CD4-positive, alpha-beta T cell (primary cell): ENCODE results near the gene SMARCA2. TPM values are rescaled to one million over a fixed set of nuclear protein-coding genes. Genes with fewer than 3 reads are reported as not detected.

Experiments used
- ATAC-seq: fragments of 200-7000 bp; cut with Tn5 transposase; one replicate; pipeline ENCODE4 v1.10.0; 2022; ENCODE audit warnings: mild to moderate bottlenecking; ENCODE audit not compliant: poor library complexity
- CTCF ChIA-PET: fragments of 350-600 bp; sonication (Branson Sonifier 250); formaldehyde crosslinking; loops from one replicate; lab custom pipeline; 2021; ENCODE audit warnings: antibody characterized with exemption, inconsistent platforms; lab: Charles Lee
- POLR2A ChIA-PET: fragments of 350-600 bp; sonication (Branson Sonifier 250); formaldehyde crosslinking; loops from one replicate; lab custom pipeline; 2021; ENCODE audit warnings: antibody characterized with exemption, inconsistent platforms; lab: Charles Lee
- DNase-seq, 14 experiments: peaks; one replicate each; pipeline ENCODE4 v3.0.0-alpha.2; 2013 to 2020; ENCODE audit warnings: mixed read lengths in 2 of 14
- H3K27ac ChIP-seq, 2 donors: one replicate each; pipeline versions ENCODE4 v1.5.1 to v1.7.0; 2013; ENCODE audit warnings: low read length in 2 of 2, low read depth in 1 of 2, mild to moderate bottlenecking in 1 of 2
- H3K27me3 ChIP-seq, 2 experiments: 1 replicate in 1 of 2; 2 replicates in 1 of 2; pipeline versions ENCODE4 v1.6.1 to v1.7.0; 2013; ENCODE audit warnings: low read length in 2 of 2, control low read depth in 1 of 2, mild to moderate bottlenecking in 1 of 2, moderate library complexity in 1 of 2; ENCODE audit not compliant: insufficient read depth in 2 of 2, control insufficient read depth in 1 of 2
- H3K36me3 ChIP-seq: one replicate; pipeline ENCODE4 v1.6.1; 2013; ENCODE audit warnings: low read length, control low read depth; ENCODE audit not compliant: insufficient read depth
- H3K4me1 ChIP-seq: one replicate; pipeline ENCODE4 v1.6.1; 2013; ENCODE audit warnings: low read length, control low read depth; ENCODE audit not compliant: insufficient read depth
- H3K4me3 ChIP-seq: one replicate; pipeline ENCODE4 v1.5.1; 2013; ENCODE audit warnings: mild to moderate bottlenecking, low read length, moderate library complexity
- H3K9me3 ChIP-seq, 2 experiments: 1 replicate in 1 of 2; 2 replicates in 1 of 2; pipeline versions ENCODE4 v1.6.1 to v1.7.0; 2013; ENCODE audit warnings: low read length in 2 of 2, mild to moderate bottlenecking in 2 of 2, control low read depth in 1 of 2, moderate library complexity in 1 of 2; ENCODE audit not compliant: control insufficient read depth in 1 of 2, insufficient read depth in 1 of 2
- H3K27ac Mint-ChIP-seq: one replicate; pipeline ENCODE4 v1.8.0; 2020; ENCODE audit warnings: mixed read lengths
- H3K27me3 Mint-ChIP-seq: one replicate; pipeline ENCODE4 v1.8.0; 2021; ENCODE audit warnings: mixed read lengths
- H3K36me3 Mint-ChIP-seq: one replicate; pipeline ENCODE4 v1.8.0; 2021; ENCODE audit warnings: low read depth, mixed read lengths
- H3K4me1 Mint-ChIP-seq: one replicate; pipeline ENCODE4 v1.8.0; 2021; ENCODE audit warnings: low read depth, mixed read lengths
- H3K4me3 Mint-ChIP-seq: one replicate; pipeline ENCODE4 v1.8.0; 2020; ENCODE audit warnings: mild to moderate bottlenecking, mixed read lengths
- H3K9me3 Mint-ChIP-seq: one replicate; pipeline ENCODE4 v1.8.0; 2020; ENCODE audit warnings: mixed read lengths
- intact Hi-C, 2 experiments: fragments of 100-400 bp; cut with DNase I in 1 of 2; cut with micrococcal nuclease in 1 of 2; formaldehyde crosslinking; loops; one replicate each; pipeline versions ENCODE4 v1.15.1 to v1.9.0; 2023 to 2025; cut with DNase I, micrococcal nuclease
- total RNA-seq, 174 experiments: library from RNA in 2 of 174; stranded (reverse) in 2 of 174; gene quantifications; one replicate each; pipeline ENCODE4 v1.2.3 and lab custom pipeline; 2021 to 2026
- TF ChIP-seq, protein P1 (sequence below): fragments of 200-600 bp; IDR thresholded peaks from one replicate; pipeline ENCODE4 v1.8.0; 2022; ENCODE audit warnings: antibody characterized with exemption, mild to moderate bottlenecking

SMARCA2 gene
- total RNA-seq, 2 experiments from 2014 or later = 268 to 272 TPM

DNA sequence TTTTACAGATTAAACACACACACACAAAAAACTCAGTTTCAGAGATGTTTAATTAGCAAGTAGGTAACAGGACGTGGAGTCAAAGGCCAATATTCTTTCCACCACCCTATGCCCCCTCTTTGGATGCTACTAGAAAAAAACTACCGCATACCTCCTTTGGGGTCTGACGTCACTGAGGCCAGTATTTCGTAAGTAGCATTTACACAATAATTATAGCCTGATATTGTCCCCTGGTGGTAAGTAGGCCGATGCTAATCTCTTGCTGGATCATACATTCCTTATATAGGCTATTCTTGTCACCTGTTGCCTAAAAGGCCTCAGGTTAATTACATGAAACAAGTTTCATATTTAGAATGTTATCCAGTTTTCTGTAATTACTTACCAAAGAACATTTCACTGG is 21.0 kb upstream of the SMARCA2 start:
- intact Hi-C loops = no loop called here
- H3K4me1 ChIP-seq = no peaks in the 10 kb centered on the region
- no peaks in the 10 kb centered on the region for H3K9me3 Mint-ChIP-seq
- ChIA-PET POLR2A (no interaction called here), CTCF (no interaction called here)
- no peak overlapping the region for H3K4me3 ChIP-seq
- TF ChIP-seq, protein P1, sequence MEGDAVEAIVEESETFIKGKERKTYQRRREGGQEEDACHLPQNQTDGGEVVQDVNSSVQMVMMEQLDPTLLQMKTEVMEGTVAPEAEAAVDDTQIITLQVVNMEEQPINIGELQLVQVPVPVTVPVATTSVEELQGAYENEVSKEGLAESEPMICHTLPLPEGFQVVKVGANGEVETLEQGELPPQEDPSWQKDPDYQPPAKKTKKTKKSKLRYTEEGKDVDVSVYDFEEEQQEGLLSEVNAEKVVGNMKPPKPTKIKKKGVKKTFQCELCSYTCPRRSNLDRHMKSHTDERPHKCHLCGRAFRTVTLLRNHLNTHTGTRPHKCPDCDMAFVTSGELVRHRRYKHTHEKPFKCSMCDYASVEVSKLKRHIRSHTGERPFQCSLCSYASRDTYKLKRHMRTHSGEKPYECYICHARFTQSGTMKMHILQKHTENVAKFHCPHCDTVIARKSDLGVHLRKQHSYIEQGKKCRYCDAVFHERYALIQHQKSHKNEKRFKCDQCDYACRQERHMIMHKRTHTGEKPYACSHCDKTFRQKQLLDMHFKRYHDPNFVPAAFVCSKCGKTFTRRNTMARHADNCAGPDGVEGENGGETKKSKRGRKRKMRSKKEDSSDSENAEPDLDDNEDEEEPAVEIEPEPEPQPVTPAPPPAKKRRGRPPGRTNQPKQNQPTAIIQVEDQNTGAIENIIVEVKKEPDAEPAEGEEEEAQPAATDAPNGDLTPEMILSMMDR = no peak
- DNase-seq (no peak), ATAC-seq (no peak)
- no peak overlapping the region for H3K27ac Mint-ChIP-seq
- no peak overlapping the region for H3K27ac ChIP-seq
- H3K27me3 ChIP-seq = no peaks in the 10 kb centered on the region
- H3K36me3 Mint-ChIP-seq = no peaks in the 10 kb centered on the region
- H3K36me3 ChIP-seq = no peaks in the 10 kb centered on the region
- no peaks in the 10 kb centered on the region for H3K27me3 Mint-ChIP-seq
- no peak overlapping the region for H3K4me3 Mint-ChIP-seq
- H3K4me1 Mint-ChIP-seq = no peaks in the 10 kb centered on the region
- no peaks in the 10 kb centered on the region for H3K9me3 ChIP-seq

DNA sequence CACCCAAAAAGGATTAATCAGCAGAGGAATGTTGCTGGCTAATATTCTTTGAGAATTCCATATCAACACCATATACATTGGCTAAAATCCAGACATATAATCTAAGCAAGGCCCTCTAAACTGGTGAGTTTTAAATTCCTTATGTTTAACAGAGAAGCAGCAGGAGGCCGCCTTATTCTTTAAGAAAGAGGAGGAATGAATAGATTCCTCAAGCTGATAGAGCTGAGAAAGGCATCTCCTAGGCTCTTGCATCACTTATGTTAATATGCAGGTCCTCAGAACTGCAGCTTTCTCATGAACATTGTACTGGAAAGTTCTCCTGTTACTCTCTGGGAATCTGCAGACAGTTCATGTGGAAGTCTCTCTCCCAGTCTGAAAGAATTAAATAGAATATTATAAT is 20.1 kb upstream of the SMARCA2 start:
- Mint-ChIP-seq H3K4me1 (no peaks in the 10 kb centered on the region), H3K27me3 (no peaks in the 10 kb centered on the region), H3K4me3 (no peak overlapping the region), H3K36me3 (no peaks in the 10 kb centered on the region), H3K27ac (no peak overlapping the region), H3K9me3 (no peaks in the 10 kb centered on the region)
- TF ChIP-seq, protein P1 = no peak
- H3K27ac ChIP-seq = no peak overlapping the region
- intact Hi-C loops = no loop called here
- CTCF ChIA-PET = no interaction called here
- no peaks in the 10 kb centered on the region for H3K4me1 ChIP-seq
- H3K36me3 ChIP-seq = no peaks in the 10 kb centered on the region
- ATAC-seq (no peak), DNase-seq (no peak)
- no peak overlapping the region for H3K4me3 ChIP-seq
- POLR2A ChIA-PET = no interaction called here
- H3K9me3 ChIP-seq = no peaks in the 10 kb centered on the region
- no peaks in the 10 kb centered on the region for H3K27me3 ChIP-seq

DNA sequence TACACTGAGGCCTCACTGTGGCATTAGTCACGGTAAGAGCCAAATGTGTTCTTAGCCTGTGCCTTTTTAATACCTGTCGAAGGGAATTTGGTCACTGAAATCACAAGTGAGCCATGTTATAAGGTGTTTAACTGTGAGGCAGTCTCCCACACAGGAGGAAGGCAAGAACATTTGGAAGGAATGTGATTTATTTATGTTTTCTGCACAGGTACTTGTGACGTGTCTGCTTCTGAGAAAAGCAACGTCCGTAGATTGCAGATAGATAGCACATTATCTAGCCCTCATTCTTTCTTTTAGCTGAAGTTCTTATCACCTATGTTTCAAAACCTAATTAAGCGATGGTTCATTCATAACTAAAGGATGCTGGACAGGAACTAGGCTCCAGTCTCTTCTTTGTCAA is 19.0 kb upstream of the SMARCA2 start:
- POLR2A ChIA-PET = no interaction called here
- Mint-ChIP-seq H3K27me3 (no peaks in the 10 kb centered on the region), H3K27ac (no peak overlapping the region), H3K4me3 (no peak overlapping the region), H3K36me3 (no peaks in the 10 kb centered on the region), H3K4me1 (no peaks in the 10 kb centered on the region), H3K9me3 (no peaks in the 10 kb centered on the region)
- Histone ChIP-seq H3K36me3 (no peaks in the 10 kb centered on the region), H3K27me3 (no peaks in the 10 kb centered on the region), H3K4me1 (no peaks in the 10 kb centered on the region), H3K27ac (no peak overlapping the region), H3K4me3 (no peak overlapping the region), H3K9me3 (no peaks in the 10 kb centered on the region)
- TF ChIP-seq, protein P1 = no peak
- CTCF ChIA-PET = no interaction called here
- DNase-seq (no peak), ATAC-seq (no peak)
- intact Hi-C loops = no loop called here
